Panc1 (cell line): Measurements from ENCODE around the gene DLGAP4. TPM values are rescaled to one million over a fixed set of nuclear protein-coding genes. Genes with fewer than 3 reads are reported as not detected.

Source experiments
- ATAC-seq: fragments of 200-7000 bp; cut with Tn5 transposase; 2 replicates; pipeline ENCODE4 v1.9.1; 2020; ENCODE audit warnings: mild to moderate bottlenecking, moderate library complexity
- BruUV-seq: library from RNA; stranded (reverse); fragments of 400-500 nt; replicated peaks from 2 replicates; lab custom pipeline; 2021; lab: Mats Ljungman, UMichigan
- CTCF ChIA-PET: fragments of 300-600 bp; sonication (Branson Sonifier 250); formaldehyde crosslinking; loops from one replicate; lab custom pipeline; 2022; ENCODE audit warnings: antibody characterized with exemption; lab: Charles Lee
- POLR2A ChIA-PET: fragments of 300-600 bp; sonication (Branson Sonifier 250); formaldehyde crosslinking; loops from one replicate; lab custom pipeline; 2022; ENCODE audit warnings: antibody characterized with exemption; lab: Charles Lee
- DNase-seq: peaks from one replicate; pipeline ENCODE4 v3.0.0-alpha.2; 2010; ENCODE audit warnings: low read depth, low spot score
- H3K27ac ChIP-seq: 2 replicates; pipeline ENCODE4 v1.5.1; 2011; ENCODE audit warnings: mild to moderate bottlenecking, low read length, inconsistent platforms
- H3K27me3 ChIP-seq: fragments of 200-500 bp; sonication (Bioruptor generic); 2 replicates; pipeline ENCODE4 v1.6.0; 2014; ENCODE audit warnings: low read length, inconsistent platforms; ENCODE audit not compliant: control insufficient read depth, insufficient read depth
- H3K36me3 ChIP-seq: fragments of 200-500 bp; sonication (Bioruptor generic); 2 replicates; pipeline ENCODE4 v1.5.1; 2014; ENCODE audit warnings: inconsistent platforms, mild to moderate bottlenecking, low read length, moderate library complexity; ENCODE audit not compliant: control insufficient read depth, insufficient read depth
- H3K4me1 ChIP-seq: 2 replicates; pipeline ENCODE4 v1.5.1; 2011; ENCODE audit warnings: inconsistent platforms, mild to moderate bottlenecking, low read length, moderate library complexity; ENCODE audit not compliant: control insufficient read depth, insufficient read depth
- H3K4me3 ChIP-seq, 2 experiments: 2 replicates each; pipeline ENCODE4 v1.5.1; 2011 to 2012; ENCODE audit warnings: low read depth in 2 of 2, low read length in 2 of 2, mild to moderate bottlenecking in 2 of 2, inconsistent platforms in 1 of 2, moderate library complexity in 1 of 2
- H3K9me3 ChIP-seq: fragments of 200-500 bp; sonication (Bioruptor generic); 2 replicates; pipeline ENCODE4 v1.5.1; 2014; ENCODE audit warnings: low read depth, mild to moderate bottlenecking, inconsistent platforms, low read length, moderate library complexity; ENCODE audit not compliant: control insufficient read depth, insufficient read depth
- CTCF ChIP-seq: fragments of 450-650 bp; IDR thresholded peaks from 2 replicates; pipeline ENCODE4 v1.5.1; 2017; ENCODE audit warnings: mild to moderate bottlenecking
- POLR2AphosphoS5 ChIP-seq: IDR thresholded peaks from 2 replicates; pipeline ENCODE4 v1.6.1; 2012; ENCODE audit warnings: mild to moderate bottlenecking, low read depth, low read length, moderate library complexity
- REST ChIP-seq, 2 experiments: IDR thresholded peaks; 2 replicates each; pipeline ENCODE4 v1.6.1; 2011 to 2012; ENCODE audit warnings: low read depth in 2 of 2, control low read depth in 1 of 2, low read length in 1 of 2, mild to moderate bottlenecking in 1 of 2, moderate library complexity in 1 of 2; ENCODE audit not compliant: insufficient read depth in 1 of 2
- SIN3A ChIP-seq: IDR thresholded peaks from 2 replicates; pipeline ENCODE4 v1.6.1; 2012; ENCODE audit warnings: low read depth, mild to moderate bottlenecking, low read length, moderate library complexity, borderline replicate concordance; ENCODE audit not compliant: insufficient read depth
- TCF7L2 ChIP-seq: IDR thresholded peaks from 2 replicates; pipeline ENCODE4 v1.6.1; 2011; ENCODE audit warnings: mild to moderate bottlenecking, low read depth, low read length, inconsistent platforms
- in situ Hi-C: cut with HindIII; loops from 2 replicates; pipeline ENCODE4 v1.10.0; 2016; ENCODE audit warnings: low sequenced_read_pairs, low pct_unique_long_range_greater_than_20kb
- intact Hi-C: fragments of 100-400 bp; cut with micrococcal nuclease; formaldehyde crosslinking; loops from one replicate; pipeline ENCODE4 v1.10.0; 2022; ENCODE audit not compliant: unreplicated experiment
- total RNA-seq: library from RNA; stranded (reverse); gene quantifications from one replicate; pipeline ENCODE4 v1.2.1, GENCODE V29; 2021; ENCODE audit not compliant: unreplicated experiment

The DLGAP4 gene
- total RNA-seq, 1 experiment from 2014 or later: 52.5 TPM

GRCh38 chr20:36355469-36356171 is 49.5 kb downstream of the DLGAP4 start:
- Histone ChIP-seq H3K27ac (no peak overlapping the region), H3K9me3 (no peaks in the 10 kb centered on the region), H3K36me3 (no peaks in the 10 kb centered on the region), H3K4me1 (no peaks in the 10 kb centered on the region), H3K4me3 (no peak overlapping the region), H3K27me3 (no peaks in the 10 kb centered on the region)
- ATAC-seq (no peak), DNase-seq (no peak)
- ChIA-PET CTCF (no interaction called here), POLR2A (no interaction called here)
- no TSS peak for BruUV-seq
- TF ChIP-seq SIN3A: no peak
- no peak for TF ChIP-seq CTCF
- no peak for TF ChIP-seq REST (IDR thresholded peaks at IDR 0.05; ENCODE audit: insufficient read depth in 1 of 2, low read depth in 2 of 2, low read length in 1 of 2)
- TF ChIP-seq TCF7L2: no peak
- no peak for TF ChIP-seq POLR2AphosphoS5
- in situ Hi-C loops: no loop called here
- intact Hi-C loops: no loop called here

DNA sequence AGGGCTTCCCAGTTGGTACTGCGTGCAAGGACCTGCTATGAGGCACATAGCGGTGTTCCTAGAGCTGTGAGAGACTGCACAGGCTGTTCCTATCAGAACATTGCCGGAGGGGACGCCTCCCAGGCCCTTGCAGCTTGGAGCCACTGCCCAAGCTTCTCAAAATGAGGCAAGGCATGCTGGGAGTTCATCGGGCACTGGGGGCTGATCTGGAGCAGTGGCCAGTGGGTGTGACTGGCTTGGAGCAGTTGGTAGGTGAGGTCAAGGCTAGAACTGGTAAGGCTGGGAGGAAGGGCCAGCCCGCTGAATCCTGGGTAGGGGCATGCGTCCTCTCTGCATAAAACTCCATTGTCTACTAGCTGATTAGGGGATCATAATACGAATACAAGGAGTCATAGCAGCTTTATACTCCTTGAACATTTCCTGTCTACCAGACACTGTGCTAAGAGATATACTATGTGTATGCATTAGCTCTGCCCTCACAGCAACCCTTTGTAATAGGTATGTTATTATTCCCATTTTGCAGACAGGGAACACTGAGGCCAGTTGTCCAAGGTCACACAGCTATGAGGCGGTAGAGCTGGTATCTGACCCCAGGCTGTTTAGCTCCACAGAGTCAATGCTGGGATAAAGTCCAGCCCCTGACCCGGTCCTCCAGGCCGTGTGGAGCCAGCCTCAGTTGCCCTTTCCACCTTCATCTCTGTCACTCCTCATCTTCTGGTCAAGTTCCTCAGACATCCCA is 53.7 kb downstream of the DLGAP4 start:
- DNase-seq: no peak
- POLR2A ChIA-PET: no interaction called here
- Histone ChIP-seq H3K4me3 (no peak overlapping the region), H3K27ac (no peak overlapping the region), H3K9me3 (no peaks in the 10 kb centered on the region), H3K27me3 (no peaks in the 10 kb centered on the region), H3K36me3 (no peaks in the 10 kb centered on the region), H3K4me1 (no peaks in the 10 kb centered on the region)
- intact Hi-C loops: no loop called here
- ATAC-seq: no peak
- no TSS peak for BruUV-seq
- CTCF ChIA-PET: no interaction called here
- TF ChIP-seq TCF7L2: no peak
- TF ChIP-seq POLR2AphosphoS5: no peak
- TF ChIP-seq CTCF: no peak
- TF ChIP-seq SIN3A: no peak
- no peak for TF ChIP-seq REST (IDR thresholded peaks at IDR 0.05; ENCODE audit: insufficient read depth in 1 of 2, low read depth in 2 of 2, low read length in 1 of 2)
- in situ Hi-C loops: no loop called here
